WTC11 (cell line): ENCODE results near the gene IL20RB. TPM values are rescaled to one million over a fixed set of nuclear protein-coding genes. Genes with fewer than 3 reads are reported as not detected.

ENCODE experiments used
- ATAC-seq: fragments of 200-7000 bp; cut with Tn5 transposase; 2 replicates; pipeline ENCODE4 v1.10.0; 2021; ENCODE audit warnings: mild to moderate bottlenecking, moderate library complexity
- Bru-seq: library from RNA; stranded (reverse); fragments of 400-500 nt; gene quantifications from one replicate; lab custom pipeline; 2021; lab: Mats Ljungman, UMichigan
- CTCF ChIA-PET: fragments of 300-600 bp; sonication (Branson Sonifier 250); formaldehyde crosslinking; loops from one replicate; lab custom pipeline; 2021; ENCODE audit warnings: antibody characterized with exemption; lab: Charles Lee
- POLR2A ChIA-PET: fragments of 350-600 bp; sonication (Branson Sonifier 250); formaldehyde crosslinking; loops from one replicate; lab custom pipeline; 2021; ENCODE audit warnings: antibody characterized with exemption; lab: Charles Lee
- DNase-seq: peaks from one replicate; pipeline ENCODE4 v3.0.0; 2021; ENCODE audit warnings: low spot score
- H3K27ac Mint-ChIP-seq: 2 replicates; pipeline ENCODE4 v1.8.0; 2021; ENCODE audit warnings: mixed read lengths
- H3K27me3 Mint-ChIP-seq: 2 replicates; pipeline ENCODE4 v1.8.0; 2021; ENCODE audit warnings: low read depth, mild to moderate bottlenecking, moderate library complexity, mixed read lengths
- H3K36me3 Mint-ChIP-seq: 2 replicates; pipeline ENCODE4 v1.8.0; 2021; ENCODE audit warnings: mixed read lengths
- H3K4me1 Mint-ChIP-seq: 2 replicates; pipeline ENCODE4 v1.8.0; 2022; ENCODE audit warnings: mixed read lengths
- H3K4me3 Mint-ChIP-seq: 2 replicates; pipeline ENCODE4 v1.8.0; 2021; ENCODE audit warnings: mild to moderate bottlenecking, moderate library complexity, mixed read lengths
- H3K9me3 Mint-ChIP-seq: 2 replicates; pipeline ENCODE4 v1.8.0; 2021; ENCODE audit warnings: mixed read lengths
- CREB1 ChIP-seq: sonication (generic); formaldehyde crosslinking; IDR thresholded peaks from 2 replicates; pipeline ENCODE4 v1.8.0; 2023; ENCODE audit warnings: mild to moderate bottlenecking, missing genetic modification reagents
- PREB ChIP-seq: sonication (generic); formaldehyde crosslinking; IDR thresholded peaks from 2 replicates; pipeline ENCODE4 v1.8.1; 2022; ENCODE audit warnings: mild to moderate bottlenecking, missing genetic modification reagents, moderate library complexity, borderline replicate concordance
- PRRX2 ChIP-seq: fragments of 250-450 bp; sonication (Bioruptor Pico); IDR thresholded peaks from 2 replicates; pipeline ENCODE4 v1.8.0; 2021; ENCODE audit warnings: mild to moderate bottlenecking
- STAT6 ChIP-seq: sonication (generic); formaldehyde crosslinking; conservative IDR thresholded peaks from 2 replicates; pipeline ENCODE4 v1.8.1; 2023; ENCODE audit warnings: mild to moderate bottlenecking, low read depth, missing genetic modification reagents, moderate library complexity
- ZNF281 ChIP-seq: sonication (generic); formaldehyde crosslinking; IDR thresholded peaks from 2 replicates; pipeline ENCODE4 v1.8.0; 2023; ENCODE audit warnings: mild to moderate bottlenecking, missing genetic modification reagents
- long read RNA-seq, 3 experiments: library from RNA in 1 of 3; library from capped mRNA in 1 of 3; library from polyadenylated mRNA in 1 of 3; unstranded in 2 of 3; stranded (forward) in 1 of 3; transcript quantifications; one replicate each; pipeline ENCODE4 v2.0.0, GENCODE V29; 2021
- total RNA-seq: library from RNA; stranded (reverse); gene quantifications from 3 replicates; pipeline ENCODE4 v1.2.3, GENCODE V29; 2021
- TF ChIP-seq, protein P1 (sequence below): sonication (generic); formaldehyde crosslinking; IDR thresholded peaks from 2 replicates; pipeline ENCODE4 v1.8.0; 2022; ENCODE audit warnings: mild to moderate bottlenecking, missing genetic modification reagents
- TF ChIP-seq, protein P2 (sequence below): sonication (generic); formaldehyde crosslinking; IDR thresholded peaks from 2 replicates; pipeline ENCODE4 v1.8.1; 2022; ENCODE audit warnings: low read depth, mild to moderate bottlenecking, moderate library complexity, missing genetic modification reagents, borderline replicate concordance

IL20RB gene
- total RNA-seq, result 2.3 to 3.1 TPM (median 2.4 TPM) in 3 replicates
- Bru-seq, nascent RNA, result percentile 48 among the genes with signal in this experiment
- long read RNA-seq, experiment 1, partial matches to known transcripts, result 0 of 10 reads
- long read RNA-seq, experiment 1, other reads (novel, unspliced or antisense), result 10 of 10 reads
- long read RNA-seq, experiment 2, partial matches to known transcripts, result 1 of 10 reads
- long read RNA-seq, experiment 2, other reads (novel, unspliced or antisense), result 9 of 10 reads
- long read RNA-seq, experiment 3, partial matches to known transcripts, result 0 of 1 reads
- long read RNA-seq, experiment 3, other reads (novel, unspliced or antisense), result 1 of 1 reads

DNA sequence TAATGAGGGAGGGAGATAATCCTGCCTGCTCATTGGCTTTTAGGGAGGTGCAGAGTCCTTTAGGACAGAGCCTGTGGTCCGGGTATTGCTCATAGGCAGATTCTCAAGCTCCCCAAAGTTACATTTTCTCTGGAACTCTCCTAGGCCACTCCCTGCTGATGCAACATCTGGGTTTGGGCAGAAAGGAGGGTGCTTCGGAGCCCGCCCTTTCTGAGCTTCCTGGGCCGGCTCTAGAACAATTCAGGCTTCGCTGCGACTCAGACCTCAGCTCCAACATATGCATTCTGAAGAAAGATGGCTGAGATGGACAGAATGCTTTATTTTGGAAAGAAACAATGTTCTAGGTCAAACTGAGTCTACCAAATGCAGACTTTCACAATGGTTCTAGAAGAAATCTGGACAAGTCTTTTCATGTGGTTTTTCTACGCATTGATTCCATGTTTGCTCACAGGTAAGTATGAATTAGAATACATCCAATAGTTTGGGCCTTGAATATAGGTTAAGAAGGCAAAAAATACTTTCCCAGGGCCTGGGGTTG lies at the start of gene IL20RB:
IL20RB (plus strand) TSS at position 233 of the 538 bp plus-strand sequence; CDS start at position 364, 131 bp downstream.
- ATAC-seq (peak; percentile 85), DNase-seq (peak; percentile 32)
- no peaks in the 10 kb centered on the region for H3K27me3 Mint-ChIP-seq
- no peaks in the 10 kb centered on the region for H3K9me3 Mint-ChIP-seq
- ChIA-PET POLR2A (interaction anchor here (1.1 to 1.2 kb wide), 2 partner anchors 96 to 205 kb away, joined by 5 to 16 read pairs; partner anchors contain the start of genes NCK1 and STAG1), CTCF (interaction anchor here (1.0 to 1.2 kb wide), 3 partner anchors 10 to 74 kb away, joined by 3 to 6 read pairs (median 3); no protein-coding TSS in a partner anchor)
- no peaks in the 10 kb centered on the region for H3K36me3 Mint-ChIP-seq
- H3K4me1 Mint-ChIP-seq, result peaks cover 31% of the 10 kb centered on the region
- no peak within 1 kb of the TSS for H3K4me3 Mint-ChIP-seq
- no peak for TF ChIP-seq PREB (CRISPR knock-in tag)
- TF ChIP-seq, protein P1, sequence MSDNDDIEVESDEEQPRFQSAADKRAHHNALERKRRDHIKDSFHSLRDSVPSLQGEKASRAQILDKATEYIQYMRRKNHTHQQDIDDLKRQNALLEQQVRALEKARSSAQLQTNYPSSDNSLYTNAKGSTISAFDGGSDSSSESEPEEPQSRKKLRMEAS (CRISPR knock-in tag), result peak; percentile 38; the same call in 1 of the 2 replicates
- 0 out of 2 replicates have a peak within 1 kb of the TSS, but pooled peaks have one; percentile 42 for H3K27ac Mint-ChIP-seq

- TF ChIP-seq STAT6 (CRISPR knock-in tag) (no peak), ZNF281 (CRISPR knock-in tag) (no peak)
- no peak for DNase-seq
- H3K9me3 Mint-ChIP-seq, result peaks cover 4% of the 10 kb centered on the region; the same call in 1 of the 2 replicates
- no peak for ATAC-seq
- H3K4me3 Mint-ChIP-seq, result no peak overlapping the region
- ChIA-PET CTCF (interaction anchor here (1.4 kb wide), 1 partner anchor 156 kb away, joined by 3 read pairs; the partner anchor contains the start of gene STAG1), POLR2A (no interaction called here)
- peaks cover 3% of the 10 kb centered on the region; the same call in 1 of the 2 replicates for H3K36me3 Mint-ChIP-seq
- H3K27ac Mint-ChIP-seq, result no peak overlapping the region
- H3K4me1 Mint-ChIP-seq, result peaks cover 60% of the 10 kb centered on the region
- H3K27me3 Mint-ChIP-seq, result no peaks in the 10 kb centered on the region
Measured at GRCh38 chr3:136908297-136908696, 49.5 kb upstream of the IL20RB start.

DNA sequence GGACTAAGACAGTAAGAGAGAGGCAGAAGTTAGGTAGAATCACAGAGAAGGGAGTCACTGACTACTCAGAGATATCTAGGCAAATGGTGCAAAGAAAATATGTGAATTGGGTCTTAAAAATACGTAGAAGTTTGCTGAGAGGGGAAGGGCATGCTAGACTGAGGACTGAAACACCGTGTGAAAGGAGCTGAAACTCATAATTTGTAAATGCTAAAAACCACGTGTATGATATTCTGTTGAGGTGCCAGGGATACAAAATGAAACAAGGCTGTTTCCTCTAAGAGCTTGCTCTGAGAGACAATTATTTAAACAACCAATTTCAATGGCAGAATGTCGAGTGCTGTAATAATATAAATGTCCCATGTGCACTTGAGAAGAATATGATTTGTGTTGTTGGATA lies 48.6 kb upstream of the IL20RB start:
- no peaks in the 10 kb centered on the region for H3K27me3 Mint-ChIP-seq
- no peak for DNase-seq
- H3K27ac Mint-ChIP-seq, result peak overlapping the region; percentile 33
- TF ChIP-seq, protein P2, sequence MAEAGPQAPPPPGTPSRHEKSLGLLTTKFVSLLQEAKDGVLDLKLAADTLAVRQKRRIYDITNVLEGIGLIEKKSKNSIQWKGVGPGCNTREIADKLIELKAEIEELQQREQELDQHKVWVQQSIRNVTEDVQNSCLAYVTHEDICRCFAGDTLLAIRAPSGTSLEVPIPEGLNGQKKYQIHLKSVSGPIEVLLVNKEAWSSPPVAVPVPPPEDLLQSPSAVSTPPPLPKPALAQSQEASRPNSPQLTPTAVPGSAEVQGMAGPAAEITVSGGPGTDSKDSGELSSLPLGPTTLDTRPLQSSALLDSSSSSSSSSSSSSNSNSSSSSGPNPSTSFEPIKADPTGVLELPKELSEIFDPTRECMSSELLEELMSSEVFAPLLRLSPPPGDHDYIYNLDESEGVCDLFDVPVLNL (CRISPR knock-in tag), result no peak
- no peak for TF ChIP-seq PRRX2
- TF ChIP-seq CREB1 (CRISPR knock-in tag), result no peak
- TF ChIP-seq, all 79 proteins: peak for 0
- ChIA-PET POLR2A (no interaction called here), CTCF (no interaction called here)
- no peaks in the 10 kb centered on the region for H3K9me3 Mint-ChIP-seq
- peaks cover 67% of the 10 kb centered on the region for H3K4me1 Mint-ChIP-seq
- ATAC-seq, result no peak
- H3K4me3 Mint-ChIP-seq, result no peak overlapping the region
- H3K36me3 Mint-ChIP-seq, result no peaks in the 10 kb centered on the region
